ENCODE data around the gene OPCML.

- TF ChIP-seq POLR2AphosphoS5 (IDR thresholded peaks at IDR 0.05) (no peak), POLR2A (IDR thresholded peaks at IDR 0.05) (no peak), EP300 (IDR thresholded peaks at IDR 0.05) (no peak)
- TF ChIP-seq, protein P1, sequence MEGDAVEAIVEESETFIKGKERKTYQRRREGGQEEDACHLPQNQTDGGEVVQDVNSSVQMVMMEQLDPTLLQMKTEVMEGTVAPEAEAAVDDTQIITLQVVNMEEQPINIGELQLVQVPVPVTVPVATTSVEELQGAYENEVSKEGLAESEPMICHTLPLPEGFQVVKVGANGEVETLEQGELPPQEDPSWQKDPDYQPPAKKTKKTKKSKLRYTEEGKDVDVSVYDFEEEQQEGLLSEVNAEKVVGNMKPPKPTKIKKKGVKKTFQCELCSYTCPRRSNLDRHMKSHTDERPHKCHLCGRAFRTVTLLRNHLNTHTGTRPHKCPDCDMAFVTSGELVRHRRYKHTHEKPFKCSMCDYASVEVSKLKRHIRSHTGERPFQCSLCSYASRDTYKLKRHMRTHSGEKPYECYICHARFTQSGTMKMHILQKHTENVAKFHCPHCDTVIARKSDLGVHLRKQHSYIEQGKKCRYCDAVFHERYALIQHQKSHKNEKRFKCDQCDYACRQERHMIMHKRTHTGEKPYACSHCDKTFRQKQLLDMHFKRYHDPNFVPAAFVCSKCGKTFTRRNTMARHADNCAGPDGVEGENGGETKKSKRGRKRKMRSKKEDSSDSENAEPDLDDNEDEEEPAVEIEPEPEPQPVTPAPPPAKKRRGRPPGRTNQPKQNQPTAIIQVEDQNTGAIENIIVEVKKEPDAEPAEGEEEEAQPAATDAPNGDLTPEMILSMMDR (IDR thresholded peaks at IDR 0.05): no peak
Measured at GRCh38 chr11:133149698-133150097, 382.6 kb downstream of the OPCML start.

All from suprapubic skin (tissue), 4 donors.